Endothelial cell of hepatic sinusoid (primary cell): ENCODE data around the gene PPP4R4.
"Not testable (repeated sequence)": the region's sequence is repeated elsewhere in the genome, so short reads cannot be mapped to it uniquely, and the experiment has no call there.

Experiments
- in situ Hi-C: cut with HindIII; loops from 2 replicates; pipeline ENCODE4 v1.10.0; 2017; ENCODE audit warnings: low sequenced_read_pairs

PPP4R4 gene

DNA sequence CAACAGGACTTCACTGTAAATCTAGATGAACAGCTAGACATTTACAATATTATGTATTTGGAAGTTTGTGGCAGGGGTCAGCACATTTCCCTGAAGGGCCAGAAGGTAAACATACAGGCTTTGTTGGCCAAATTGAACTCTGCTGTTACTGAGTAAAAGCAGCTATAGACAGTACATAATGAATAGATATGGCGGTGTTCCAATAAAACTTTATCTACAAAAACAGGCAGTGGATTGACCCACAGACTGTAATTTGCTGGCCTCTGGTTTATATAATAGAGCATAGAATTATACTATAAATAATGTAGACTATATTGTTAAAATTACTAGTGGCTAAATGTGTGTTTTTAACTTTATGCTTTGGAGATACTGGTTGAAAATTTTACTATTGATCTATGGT, 93.2 kb downstream of the PPP4R4 start:
- in situ Hi-C loops: no loop called here

DNA sequence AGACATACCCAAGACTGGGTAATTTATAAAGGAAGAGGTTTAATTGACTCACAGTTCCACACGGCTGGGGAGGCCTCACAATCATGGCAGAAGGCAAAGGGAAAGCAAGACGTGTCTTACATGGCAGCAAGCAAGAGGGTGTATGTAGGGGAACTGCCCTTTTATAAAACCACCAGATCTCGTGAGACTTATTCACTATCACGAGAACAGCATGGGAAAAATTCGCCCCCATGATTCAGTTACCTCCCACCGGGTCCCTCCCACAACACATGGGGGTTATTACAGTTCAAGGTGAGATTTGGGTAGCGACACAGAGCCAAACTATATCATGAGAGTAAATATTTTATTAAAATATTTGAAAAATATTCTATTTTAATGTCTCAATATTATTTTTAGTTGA, 94.5 kb downstream of the PPP4R4 start:
- in situ Hi-C loops: not testable (repeated sequence)

DNA sequence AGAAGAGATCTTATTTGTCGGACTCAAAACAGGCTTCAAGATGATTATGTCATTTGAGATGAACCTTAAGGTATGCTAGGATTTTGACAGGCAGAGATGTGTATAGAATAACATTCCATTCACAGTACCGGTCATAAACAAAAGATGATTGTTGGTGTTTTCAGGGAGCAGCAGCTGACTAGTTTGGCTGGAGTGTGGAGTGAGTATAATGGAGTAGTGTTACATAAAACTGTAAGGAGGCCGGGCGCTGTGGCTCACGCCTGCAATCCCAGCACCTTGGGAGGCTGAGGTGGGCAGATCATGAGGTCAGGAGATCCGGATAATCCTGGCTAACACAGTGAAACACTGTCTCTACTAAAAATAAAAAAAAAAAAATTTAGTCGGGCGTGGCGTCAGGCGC, 95.0 kb downstream of the PPP4R4 start:
- in situ Hi-C loops: no loop called here

DNA sequence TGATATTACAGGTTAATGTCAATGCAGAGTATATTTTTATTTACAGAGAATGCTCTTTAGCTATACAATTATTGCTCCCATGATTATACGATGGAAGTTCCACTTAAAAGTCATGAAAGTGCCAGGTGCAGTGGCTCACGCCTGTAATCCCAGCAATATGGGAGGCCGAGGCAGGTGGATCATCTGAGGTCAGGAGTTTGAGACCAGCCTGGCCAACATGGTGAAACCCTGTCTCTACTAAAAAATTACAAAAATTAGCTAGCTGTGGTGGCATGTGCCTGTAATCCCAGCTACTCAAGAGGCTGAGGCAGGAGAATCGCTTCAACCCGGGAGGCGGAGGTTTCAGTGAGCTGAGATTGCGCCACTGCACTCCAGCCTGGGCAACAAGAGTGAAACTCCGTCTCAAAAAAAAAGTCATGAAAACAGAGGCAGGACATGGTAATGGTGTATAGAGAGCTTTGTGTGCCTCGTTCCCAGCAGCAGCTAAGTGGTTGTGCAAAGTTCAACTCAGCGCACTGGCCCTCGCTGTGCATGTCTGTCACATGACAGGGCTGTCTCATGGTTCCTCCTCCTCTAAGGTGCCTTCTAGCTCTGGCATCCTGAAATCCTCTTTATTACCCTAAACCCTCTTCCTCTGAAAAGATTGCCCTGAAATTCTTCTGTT, 102.9 kb downstream of the PPP4R4 start:
- in situ Hi-C loops: not testable (repeated sequence)

DNA sequence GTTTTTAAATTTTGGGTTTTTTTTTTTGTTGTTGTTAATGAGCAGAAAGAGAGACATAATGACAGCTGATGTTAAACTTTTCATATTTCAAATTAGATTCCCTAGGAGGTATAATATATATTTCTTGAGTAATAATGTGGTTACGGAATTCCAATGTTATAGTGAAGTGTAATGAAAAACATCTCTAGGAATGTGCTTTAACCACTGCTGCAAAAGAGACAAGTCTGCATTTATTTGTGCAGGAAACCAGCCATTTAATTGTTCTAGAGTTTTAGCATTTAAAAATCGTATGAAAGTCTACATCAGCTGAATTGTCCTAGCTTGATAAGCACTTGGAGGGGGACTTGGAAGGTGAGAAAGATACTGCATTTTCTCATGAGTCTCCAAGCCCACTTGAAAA, 104.6 kb downstream of the PPP4R4 start:
- in situ Hi-C loops: no loop called here

DNA sequence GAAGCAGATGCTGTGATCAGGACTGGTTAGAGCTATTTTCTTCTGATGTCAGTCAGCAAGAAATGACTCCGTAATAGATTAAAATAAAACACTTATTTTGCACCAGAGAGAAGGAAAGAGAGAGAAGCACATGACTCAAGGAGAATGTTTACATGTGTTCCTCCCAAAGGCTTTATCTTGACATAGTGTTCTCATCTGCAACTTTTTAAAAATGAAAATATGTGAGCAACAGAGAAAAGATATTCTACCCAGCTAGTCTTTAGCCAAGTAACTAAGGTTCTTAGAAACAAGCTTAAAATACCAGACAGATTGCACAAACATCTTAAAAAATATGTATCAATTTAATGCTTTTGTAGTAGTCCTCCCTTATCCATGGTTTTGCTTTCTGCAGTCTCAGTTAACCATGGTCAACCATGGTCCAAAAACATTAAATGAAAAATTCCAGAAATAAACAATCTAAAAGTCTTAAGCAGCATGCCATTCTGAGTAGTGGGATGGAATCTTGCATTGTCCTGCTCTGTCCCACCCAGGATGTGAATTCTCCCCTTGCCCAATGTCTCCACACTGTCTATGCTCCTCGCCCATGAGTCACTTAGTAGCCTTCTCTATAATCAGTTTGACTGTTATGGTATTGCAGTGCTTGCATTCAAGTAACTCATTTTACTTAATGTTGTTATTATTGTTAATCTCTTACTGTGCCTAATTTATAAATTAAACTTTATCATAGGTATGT, 109.0 kb downstream of the PPP4R4 start:
- in situ Hi-C loops: no loop called here

DNA sequence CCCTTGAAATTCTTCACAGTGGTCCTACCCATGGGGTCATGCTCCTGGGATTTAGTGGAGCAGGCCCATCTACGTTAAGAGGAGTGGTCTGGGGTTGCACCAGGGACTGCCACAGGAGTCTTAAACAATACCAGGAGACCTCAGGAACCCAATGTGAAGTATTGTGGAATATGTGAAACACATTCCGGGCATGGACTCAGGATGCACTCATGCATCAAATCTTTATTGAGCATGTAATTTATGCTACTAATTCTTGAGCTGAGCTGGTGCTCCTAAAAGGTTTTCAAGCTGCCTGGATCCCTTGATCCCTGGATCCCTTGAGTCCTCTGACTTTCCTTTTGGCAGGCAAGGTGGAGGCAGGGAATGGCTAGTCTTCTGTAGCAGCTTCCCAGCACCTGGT, 110.1 kb downstream of the PPP4R4 start:
- in situ Hi-C loops: no loop called here

DNA sequence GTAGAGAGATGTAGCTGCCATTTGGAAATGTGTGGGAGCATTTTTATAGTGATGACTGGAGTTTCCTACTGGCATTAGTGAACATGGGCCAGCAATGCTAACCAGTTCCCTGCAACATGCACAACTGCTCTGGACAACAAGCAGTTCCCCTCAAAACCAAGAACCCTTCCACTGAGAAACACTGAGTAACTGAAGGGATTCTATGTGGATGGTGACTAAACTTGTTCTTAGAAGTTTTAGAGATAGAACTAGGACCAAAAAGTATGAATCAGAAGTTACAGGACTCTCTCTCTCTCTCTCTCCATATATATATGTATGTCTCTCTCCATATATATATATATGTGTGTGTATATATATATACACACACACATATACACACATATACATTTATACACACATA, 111.0 kb downstream of the PPP4R4 start:
- in situ Hi-C loops: no loop called here

DNA sequence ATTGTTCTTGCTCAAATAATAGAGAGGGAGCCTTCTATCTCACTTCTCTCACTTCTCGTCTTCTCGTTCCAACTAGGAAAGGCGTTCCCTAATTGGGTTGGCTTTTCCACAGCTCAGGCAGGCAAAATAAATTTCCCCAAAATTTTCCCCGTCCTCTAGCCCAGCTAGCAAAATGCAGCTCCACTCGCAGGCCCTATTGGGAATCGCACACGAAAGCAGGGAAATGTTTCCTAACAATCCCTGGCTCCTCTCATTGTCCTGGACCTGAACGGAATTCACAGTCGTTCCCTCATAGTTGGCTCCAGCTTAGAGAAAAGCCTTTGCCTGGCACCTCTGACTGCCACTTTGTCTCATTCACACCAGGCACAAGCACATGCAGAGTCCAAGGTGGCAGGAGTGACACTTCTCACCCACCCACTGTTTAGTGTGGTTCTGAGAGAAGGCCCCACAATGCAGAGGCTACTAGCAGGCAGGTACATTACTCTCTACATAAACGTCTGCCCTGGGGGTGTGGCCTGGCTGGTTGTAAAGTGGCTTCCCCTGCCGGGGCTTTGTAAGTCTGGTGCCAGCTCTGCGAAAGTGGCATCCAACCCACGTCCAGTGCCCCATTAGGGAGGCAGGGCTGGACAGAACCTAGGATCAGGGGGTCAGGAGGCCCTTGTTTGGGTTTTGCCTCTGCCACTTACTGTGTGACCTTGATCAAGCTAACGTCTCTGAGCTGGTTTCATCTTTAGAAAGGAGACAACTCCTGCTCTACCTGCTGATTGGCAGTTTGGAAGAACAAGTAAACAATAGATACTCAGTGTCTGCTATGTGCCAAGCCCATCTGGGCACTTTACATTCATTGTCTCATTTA, 114.7 kb downstream of the PPP4R4 start:
- in situ Hi-C loops: no loop called here

DNA sequence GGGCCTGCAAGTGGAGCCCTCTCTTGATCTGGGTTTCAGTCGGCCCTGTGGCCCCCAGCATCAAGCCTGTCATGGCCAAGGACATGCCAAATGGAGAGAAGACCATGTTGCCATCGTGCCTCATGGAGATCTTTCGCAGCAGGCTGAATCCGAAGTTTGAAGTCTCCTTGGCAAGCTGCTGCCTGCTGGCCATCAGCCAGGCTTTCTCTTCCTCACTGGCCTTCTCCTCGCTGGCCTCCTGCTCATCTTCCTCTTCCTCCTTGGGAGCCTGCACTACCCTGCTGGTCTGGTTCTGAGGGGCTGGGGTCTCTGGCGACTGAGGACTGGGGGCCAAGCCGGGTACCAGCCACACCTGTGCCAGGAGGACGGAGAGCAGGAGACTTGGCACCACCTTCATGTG, 116.1 kb downstream of the PPP4R4 start:
- in situ Hi-C loops: no loop called here

DNA sequence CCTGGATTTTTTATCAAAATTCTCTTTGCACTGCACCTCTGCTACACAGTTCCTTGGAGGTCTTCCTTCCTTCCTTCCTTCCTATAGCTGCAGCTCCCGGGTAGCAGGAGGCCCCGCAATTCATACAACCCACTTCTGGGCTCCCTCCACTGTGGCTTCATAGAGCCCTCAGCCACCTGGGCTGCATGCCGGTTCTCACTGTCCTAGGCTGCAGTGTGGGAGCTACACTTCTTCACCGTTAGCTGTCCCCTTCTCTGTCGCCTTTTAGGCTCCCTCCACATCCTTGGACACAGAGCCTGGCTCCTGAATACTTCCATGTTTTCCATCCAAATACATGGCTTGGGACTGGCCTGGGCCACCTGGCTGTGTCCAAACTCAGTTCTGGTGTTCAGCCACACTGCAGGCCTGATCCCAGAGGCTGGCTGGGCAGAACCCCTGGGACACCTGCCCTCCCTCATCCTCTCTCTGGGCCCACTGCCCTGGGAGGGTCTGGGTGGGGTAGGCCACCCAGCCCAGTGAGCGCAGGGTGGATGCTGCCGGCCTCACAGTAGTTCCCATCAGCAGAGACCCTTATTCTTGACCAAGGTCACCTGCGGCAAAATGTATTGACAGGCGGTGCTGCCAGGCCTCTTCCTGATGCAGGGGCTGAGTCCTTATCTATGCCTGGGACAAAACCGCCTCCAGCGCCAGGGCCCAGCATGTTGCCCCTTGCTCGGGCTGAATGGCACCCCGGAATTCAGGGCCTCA, 117.2 kb downstream of the PPP4R4 start:
- in situ Hi-C loops: no loop called here

DNA sequence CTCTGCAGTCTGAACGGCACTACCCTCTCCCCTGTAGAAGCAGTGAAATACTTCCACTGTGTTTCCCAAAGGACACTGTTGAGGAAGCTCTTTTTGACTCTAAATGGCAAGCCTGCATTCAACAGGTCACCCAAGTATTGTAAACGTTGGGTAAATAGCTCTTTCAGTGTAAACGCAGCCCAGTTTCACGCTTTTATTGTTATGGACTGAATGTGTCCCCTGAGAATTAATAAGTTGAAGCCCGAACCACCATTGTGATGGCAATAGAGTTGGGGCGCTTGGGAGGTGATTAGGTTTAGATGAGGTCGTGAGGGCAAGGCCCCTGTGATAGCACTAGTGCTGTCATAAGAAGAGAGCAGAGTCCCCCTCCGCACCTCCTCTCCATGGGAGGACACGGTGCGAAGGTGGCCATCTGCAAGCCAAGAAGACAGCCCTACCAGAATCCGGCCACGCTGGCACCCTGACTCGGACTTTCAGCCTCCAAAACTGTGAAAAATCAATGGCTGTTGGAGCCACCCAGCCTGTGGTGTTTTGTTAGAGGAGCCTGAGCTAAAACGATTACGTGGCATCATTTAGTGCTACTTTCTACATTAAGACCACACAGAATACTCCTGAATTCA, 117.9 kb downstream of the PPP4R4 start:
- in situ Hi-C loops: no loop called here

DNA sequence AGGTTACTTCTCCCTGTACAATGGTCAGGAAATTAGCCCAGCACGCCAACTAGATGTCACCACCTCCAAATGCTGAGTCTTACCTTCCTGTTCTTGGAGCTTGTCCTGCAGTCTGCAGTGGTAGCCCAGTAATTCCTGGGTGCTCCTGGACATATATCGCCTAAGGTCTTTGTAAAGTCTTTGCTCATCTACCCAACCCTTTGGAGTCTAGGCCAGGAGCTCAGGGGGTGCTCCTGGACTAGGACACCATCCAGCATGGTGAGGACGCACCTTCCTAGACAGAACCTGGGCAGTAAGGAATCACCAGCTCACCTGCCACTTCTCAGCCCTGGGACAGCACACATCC, 118.4 kb downstream of the PPP4R4 start:
- in situ Hi-C loops: no loop called here

DNA sequence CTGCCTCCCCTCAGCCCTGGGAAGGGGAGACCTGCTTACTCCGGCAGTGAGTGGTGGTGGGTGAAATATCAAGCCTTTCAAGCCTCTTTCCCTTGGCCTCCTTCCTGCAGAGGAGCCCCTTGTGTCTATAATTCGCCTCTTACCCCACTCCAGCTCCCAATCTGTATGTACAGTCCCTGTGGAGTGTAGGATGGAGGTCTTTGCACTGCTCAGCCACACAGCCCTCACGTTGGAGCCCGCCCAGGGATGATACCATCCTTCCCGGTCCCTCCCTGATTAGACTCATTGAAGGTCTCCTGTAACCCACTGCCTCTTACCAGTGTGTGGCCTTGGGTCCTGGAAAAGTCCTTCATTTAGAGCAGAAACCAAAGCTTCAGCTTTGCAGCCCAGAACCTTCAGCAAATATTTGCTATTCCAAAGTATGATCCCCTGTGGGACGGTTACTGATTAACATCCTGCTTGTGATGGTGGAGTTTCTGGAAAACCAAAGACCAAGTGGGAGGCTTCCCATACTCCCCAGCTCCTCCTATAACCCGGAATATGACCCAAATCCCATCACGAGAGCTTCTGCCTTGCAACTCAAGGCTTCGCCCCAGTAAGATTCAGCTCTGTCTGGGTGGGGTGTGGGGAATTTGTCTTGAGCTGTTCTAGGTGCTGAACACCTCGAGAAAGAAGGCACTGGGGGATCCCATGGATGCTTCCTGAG, 118.9 kb downstream of the PPP4R4 start, which contains the start of gene SERPINA10:
Gene SERPINA10, minus strand, starts transcription at position 397 of the 706 bp plus-strand sequence. CDS start 2,675 bp downstream, outside the sequence.
- in situ Hi-C loops: no loop called here

DNA sequence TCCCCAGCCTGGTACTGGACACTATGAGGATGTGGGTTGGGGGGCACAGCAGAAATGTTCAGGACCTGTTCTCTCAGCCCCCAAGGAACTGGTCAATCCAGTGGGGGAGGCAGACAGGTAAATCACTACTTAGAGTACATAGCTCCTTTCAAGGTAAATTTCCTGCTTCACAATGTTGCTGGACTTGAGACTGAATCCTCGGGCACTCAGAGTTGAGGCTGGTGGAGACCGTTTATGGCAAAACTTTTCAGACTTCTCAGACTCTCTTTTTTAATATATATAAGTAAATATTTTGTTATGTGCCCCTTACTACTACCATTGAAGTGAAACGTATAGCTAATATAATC, 119.4 kb downstream of the PPP4R4 start:
- in situ Hi-C loops: no loop called here

DNA sequence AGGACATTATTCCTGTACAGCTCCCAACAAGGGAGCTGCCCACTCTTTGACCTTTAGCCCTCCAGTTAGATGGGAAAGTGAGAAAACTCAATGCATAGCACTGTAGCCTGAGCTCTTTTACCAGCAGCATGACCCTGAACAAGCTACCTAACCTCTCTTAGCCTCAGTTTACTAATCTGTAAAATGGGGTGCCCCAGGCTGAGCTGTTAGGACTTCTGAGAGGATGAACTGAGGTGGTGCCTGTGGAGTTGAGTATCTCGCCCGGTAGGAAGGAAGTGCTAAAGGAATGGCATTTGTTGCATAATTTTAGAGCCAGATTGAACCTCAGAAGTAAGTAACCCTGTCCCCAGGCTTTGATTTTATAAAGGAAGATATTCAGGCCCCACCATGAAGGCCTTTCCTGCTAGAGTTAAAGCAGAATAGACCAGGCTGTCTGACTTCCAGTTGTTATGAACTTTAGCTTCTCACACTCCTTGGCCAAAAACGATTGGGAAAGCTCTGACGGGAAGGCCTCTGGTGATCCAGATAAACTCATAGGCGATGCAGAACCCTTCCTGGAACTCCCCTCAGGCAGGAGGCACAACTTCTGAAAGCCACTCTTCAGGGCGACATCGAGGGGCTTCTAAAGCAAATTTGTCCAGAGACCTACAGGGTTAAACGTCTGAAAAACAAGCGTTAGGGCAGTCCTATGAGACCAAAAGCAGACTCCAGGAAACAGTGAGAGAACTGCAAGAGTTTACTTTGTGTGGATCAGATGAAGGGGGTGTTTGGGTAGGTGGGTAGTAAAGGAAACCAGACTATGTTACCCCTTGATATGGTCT, 121.4 kb downstream of the PPP4R4 start:
- in situ Hi-C loops: no loop called here

DNA sequence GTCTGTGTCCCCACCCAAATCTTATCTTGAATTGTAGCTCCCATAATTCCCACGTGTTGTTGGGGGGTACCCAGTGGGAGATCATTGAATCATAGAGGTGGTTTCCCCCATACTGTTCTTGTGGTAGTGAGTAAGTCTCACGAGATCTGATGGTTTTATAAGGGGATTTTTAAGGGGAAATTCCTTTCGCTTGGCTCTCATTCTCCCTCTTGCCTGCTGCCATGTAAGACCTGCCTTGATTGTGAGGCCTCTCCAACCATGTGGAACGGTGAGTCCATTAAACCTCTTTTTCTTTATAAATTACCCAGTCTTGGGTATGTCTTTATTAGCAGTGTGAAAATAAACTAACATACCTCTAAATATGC, 122.0 kb downstream of the PPP4R4 start:
- in situ Hi-C loops: not testable (repeated sequence)

DNA sequence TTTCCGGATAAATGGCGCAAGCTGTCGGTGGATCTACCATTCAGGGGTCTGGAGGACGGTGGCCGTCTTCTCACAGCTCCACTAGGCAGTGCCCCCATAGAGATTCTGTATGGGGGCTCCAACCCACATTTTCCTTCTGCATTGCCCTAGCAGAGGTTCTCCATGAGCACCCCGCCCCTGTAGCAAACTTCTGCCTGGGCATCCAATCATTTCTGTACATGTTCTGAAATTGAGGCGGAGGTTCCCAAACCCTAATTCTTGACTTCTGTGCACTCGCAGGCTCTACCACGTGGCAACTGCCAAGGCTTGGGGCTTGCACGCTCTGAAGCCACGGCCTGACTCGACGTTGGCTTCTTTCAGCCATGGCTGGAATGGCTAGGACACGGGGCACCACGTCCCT, 124.0 kb downstream of the PPP4R4 start:
- in situ Hi-C loops: no loop called here

DNA sequence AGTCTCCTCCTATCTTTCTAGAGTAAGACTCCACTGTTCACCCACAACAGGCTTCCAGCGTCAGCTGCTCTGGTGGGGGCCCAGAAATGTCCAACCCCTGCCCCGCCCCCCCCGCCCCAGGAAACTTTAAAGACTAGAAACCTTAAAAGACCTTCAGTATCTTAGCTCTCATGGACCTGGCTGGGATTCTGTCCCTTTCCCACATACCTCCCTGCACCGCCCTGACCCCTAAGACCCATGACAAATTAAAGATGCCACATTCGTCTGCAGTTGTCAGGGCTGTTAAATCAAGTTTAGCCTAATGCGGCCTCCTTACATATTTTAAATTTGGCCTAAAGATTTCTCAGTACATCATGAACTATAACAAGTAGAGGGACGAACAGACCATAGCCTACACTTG, 129.0 kb downstream of the PPP4R4 start:
- in situ Hi-C loops: no loop called here
